Spleen (tissue), 7 donors: ENCODE data around the gene NCKIPSD.

ENCODE experiments used
- POLR2AphosphoS5 ChIP-seq, 3 donors: sonication (generic); formaldehyde crosslinking; IDR thresholded peaks; one replicate each; pipeline ENCODE4 v1.5.1; 2017; ENCODE audit warnings: antibody characterized with exemption in 3 of 3
- TF ChIP-seq, protein P1 (sequence below), 11 experiments: fragments of 200-600 bp in 7 of 11; fragments of 450-650 bp in 4 of 11; sonication (generic) in 4 of 11; IDR thresholded peaks in 8 of 11; conservative IDR thresholded peaks in 3 of 11; 1 replicate in 7 of 11; 2 replicates in 4 of 11; pipeline versions ENCODE4 v1.4.0 to v1.8.0; 2016 to 2021; ENCODE audit warnings: antibody characterized with exemption in 11 of 11, inconsistent platforms in 4 of 11, mild to moderate bottlenecking in 1 of 11
- donor health status: DM: no; HTN: no; CAD: no; lungs with moderate emphysema.
- donor health status: DM: no; HTN: no; CAD: no.
- donor health status: DM: no; HTN: no; CAD: no.

DNA sequence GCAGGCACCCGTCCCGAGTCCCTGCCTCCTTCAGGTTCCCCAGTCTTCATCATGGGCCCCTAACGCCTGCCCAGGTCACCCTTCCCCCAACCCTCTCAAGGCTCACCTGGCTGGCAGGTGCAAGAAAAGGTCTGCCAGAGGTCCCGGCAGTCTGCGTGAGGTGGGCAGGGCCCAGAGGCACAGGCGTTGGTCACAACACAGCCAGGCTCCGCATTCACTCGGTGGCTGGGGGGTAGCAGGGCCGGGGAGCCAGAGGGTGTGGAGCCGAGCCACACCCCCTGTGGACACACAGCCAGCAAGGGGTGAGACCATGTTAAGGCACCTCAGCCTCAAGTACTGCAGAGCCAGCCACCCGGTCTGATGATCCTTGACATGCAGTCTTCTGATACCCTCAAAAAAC, 33.9 kb downstream of the NCKIPSD start:
- TF ChIP-seq, protein P1, sequence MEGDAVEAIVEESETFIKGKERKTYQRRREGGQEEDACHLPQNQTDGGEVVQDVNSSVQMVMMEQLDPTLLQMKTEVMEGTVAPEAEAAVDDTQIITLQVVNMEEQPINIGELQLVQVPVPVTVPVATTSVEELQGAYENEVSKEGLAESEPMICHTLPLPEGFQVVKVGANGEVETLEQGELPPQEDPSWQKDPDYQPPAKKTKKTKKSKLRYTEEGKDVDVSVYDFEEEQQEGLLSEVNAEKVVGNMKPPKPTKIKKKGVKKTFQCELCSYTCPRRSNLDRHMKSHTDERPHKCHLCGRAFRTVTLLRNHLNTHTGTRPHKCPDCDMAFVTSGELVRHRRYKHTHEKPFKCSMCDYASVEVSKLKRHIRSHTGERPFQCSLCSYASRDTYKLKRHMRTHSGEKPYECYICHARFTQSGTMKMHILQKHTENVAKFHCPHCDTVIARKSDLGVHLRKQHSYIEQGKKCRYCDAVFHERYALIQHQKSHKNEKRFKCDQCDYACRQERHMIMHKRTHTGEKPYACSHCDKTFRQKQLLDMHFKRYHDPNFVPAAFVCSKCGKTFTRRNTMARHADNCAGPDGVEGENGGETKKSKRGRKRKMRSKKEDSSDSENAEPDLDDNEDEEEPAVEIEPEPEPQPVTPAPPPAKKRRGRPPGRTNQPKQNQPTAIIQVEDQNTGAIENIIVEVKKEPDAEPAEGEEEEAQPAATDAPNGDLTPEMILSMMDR (IDR thresholded peaks at IDR 0.05 in 8 of 11, conservative IDR thresholded peaks at IDR 0.05 in 3 of 11), result no peak
- TF ChIP-seq POLR2AphosphoS5 (IDR thresholded peaks at IDR 0.05), result no peak
